Neuronal stem cell (in vitro differentiated cells): ENCODE data around the gene STOML1.
"Not testable (repeated sequence)": the region's sequence is repeated elsewhere in the genome, so short reads cannot be mapped to it uniquely, and the experiment has no call there.

Experiments
- DNase-seq: peaks from one replicate; pipeline ENCODE4 v3.0.0-alpha.2; 2013; ENCODE audit warnings: low spot score
- H2AFZ ChIP-seq: one replicate; pipeline ENCODE4 v1.6.1; 2013; ENCODE audit warnings: mild to moderate bottlenecking, low read length, inconsistent platforms
- H2AK5ac ChIP-seq: 2 replicates; pipeline ENCODE4 v1.6.1; 2013; ENCODE audit warnings: low read depth, mild to moderate bottlenecking, inconsistent platforms, low read length, moderate library complexity, mixed read lengths
- H2BK120ac ChIP-seq: 2 replicates; pipeline ENCODE4 v1.6.1; 2013; ENCODE audit warnings: low read depth, mild to moderate bottlenecking, inconsistent platforms, low read length, moderate library complexity, mixed read lengths
- H2BK12ac ChIP-seq: one replicate; pipeline ENCODE4 v1.6.1; 2013; ENCODE audit warnings: low read length, inconsistent platforms
- H2BK15ac ChIP-seq: 2 replicates; pipeline ENCODE4 v1.6.1; 2013; ENCODE audit warnings: mild to moderate bottlenecking, low read length, inconsistent platforms, mixed read lengths
- H2BK5ac ChIP-seq: one replicate; pipeline ENCODE4 v1.6.1; 2013; ENCODE audit warnings: inconsistent platforms, mild to moderate bottlenecking, low read length, moderate library complexity
- H3K14ac ChIP-seq: one replicate; pipeline ENCODE4 v1.6.1; 2013; ENCODE audit warnings: low read length, inconsistent platforms
- H3K18ac ChIP-seq: 2 replicates; pipeline ENCODE4 v1.6.1; 2013; ENCODE audit warnings: low read length, inconsistent platforms
- H3K23ac ChIP-seq: 2 replicates; pipeline ENCODE4 v1.6.1; 2013; ENCODE audit warnings: low read depth, mild to moderate bottlenecking, mixed read lengths, low read length, inconsistent platforms; ENCODE audit not compliant: poor library complexity
- H3K27ac ChIP-seq: replicated peaks from 3 replicates; pipeline ENCODE4 v1.5.1; 2013; ENCODE audit warnings: low read length, inconsistent platforms
- H3K27me3 ChIP-seq, 3 experiments: 2 replicates each; pipeline ENCODE4 v1.6.1; 2013; ENCODE audit warnings: low read length in 3 of 3, mild to moderate bottlenecking in 2 of 3, inconsistent platforms in 1 of 3, low read depth in 1 of 3, mixed read lengths in 1 of 3, moderate library complexity in 1 of 3; ENCODE audit not compliant: control insufficient read depth in 3 of 3, insufficient read depth in 3 of 3
- H3K36me3 ChIP-seq, 2 donors: replicated peaks in 1 of 2; 2 replicates each; pipeline ENCODE4 v1.6.1; 2013; ENCODE audit warnings: low read length in 2 of 2; ENCODE audit not compliant: control insufficient read depth in 2 of 2, insufficient read depth in 2 of 2
- H3K4ac ChIP-seq: 2 replicates; pipeline ENCODE4 v1.6.1; 2013; ENCODE audit warnings: inconsistent platforms, mild to moderate bottlenecking, low read length, moderate library complexity
- H3K4me1 ChIP-seq, 2 donors: 1 replicate in 1 of 2; 2 replicates in 1 of 2; pipeline ENCODE4 v1.6.1; 2013; ENCODE audit warnings: low read length in 2 of 2, low read depth in 1 of 2; ENCODE audit not compliant: control insufficient read depth in 2 of 2, insufficient read depth in 1 of 2
- H3K4me2 ChIP-seq: one replicate; pipeline ENCODE4 v1.6.1; 2013; ENCODE audit warnings: mild to moderate bottlenecking, low read length, inconsistent platforms; ENCODE audit not compliant: insufficient read depth, poor library complexity, severe bottlenecking
- H3K4me3 ChIP-seq, 2 donors: 2 replicates each; pipeline ENCODE4 v1.5.1; 2013; ENCODE audit warnings: low read length in 2 of 2, mild to moderate bottlenecking in 2 of 2, inconsistent platforms in 1 of 2, moderate library complexity in 1 of 2
- H3K79me1 ChIP-seq: one replicate; pipeline ENCODE4 v1.6.1; 2013; ENCODE audit warnings: low read depth, mild to moderate bottlenecking, inconsistent platforms, low read length, moderate library complexity
- H3K9ac ChIP-seq: one replicate; pipeline ENCODE4 v1.6.1; 2013; ENCODE audit warnings: mild to moderate bottlenecking, low read depth, low read length, inconsistent platforms; ENCODE audit not compliant: poor library complexity
- H3K9me3 ChIP-seq, 2 donors: replicated peaks in 1 of 2; 2 replicates each; pipeline versions ENCODE3 to v1.6.1; 2013; ENCODE audit warnings: low read length in 2 of 2, mild to moderate bottlenecking in 2 of 2, inconsistent platforms in 1 of 2, low read depth in 1 of 2, mixed read lengths in 1 of 2, moderate library complexity in 1 of 2; ENCODE audit not compliant: control insufficient read depth in 2 of 2, insufficient read depth in 1 of 2
- H4K8ac ChIP-seq: one replicate; pipeline ENCODE4 v1.6.1; 2013; ENCODE audit warnings: low read depth, mild to moderate bottlenecking, inconsistent platforms, low read length, moderate library complexity
- H4K91ac ChIP-seq: one replicate; pipeline ENCODE4 v1.6.1; 2013; ENCODE audit warnings: low read length, low read depth, mild to moderate bottlenecking, inconsistent platforms; ENCODE audit not compliant: poor library complexity
- WGBS, 2 donors: extraction: QIAGEN DNeasy Blood & Tissue Kit; methylation state at CpG; one replicate each; pipeline ENCODE4 v1.1.7; 2013; ENCODE audit warnings: missing lambda C conversion rate in 2 of 2, mixed read lengths in 1 of 2; ENCODE audit not compliant: insufficient read length in 2 of 2, insufficient replicate concordance in 1 of 2; ENCODE audit errors: extremely low coverage in 2 of 2; 5-methylcytosine and 5-hydroxymethylcytosine counted together

STOML1 gene

DNA sequence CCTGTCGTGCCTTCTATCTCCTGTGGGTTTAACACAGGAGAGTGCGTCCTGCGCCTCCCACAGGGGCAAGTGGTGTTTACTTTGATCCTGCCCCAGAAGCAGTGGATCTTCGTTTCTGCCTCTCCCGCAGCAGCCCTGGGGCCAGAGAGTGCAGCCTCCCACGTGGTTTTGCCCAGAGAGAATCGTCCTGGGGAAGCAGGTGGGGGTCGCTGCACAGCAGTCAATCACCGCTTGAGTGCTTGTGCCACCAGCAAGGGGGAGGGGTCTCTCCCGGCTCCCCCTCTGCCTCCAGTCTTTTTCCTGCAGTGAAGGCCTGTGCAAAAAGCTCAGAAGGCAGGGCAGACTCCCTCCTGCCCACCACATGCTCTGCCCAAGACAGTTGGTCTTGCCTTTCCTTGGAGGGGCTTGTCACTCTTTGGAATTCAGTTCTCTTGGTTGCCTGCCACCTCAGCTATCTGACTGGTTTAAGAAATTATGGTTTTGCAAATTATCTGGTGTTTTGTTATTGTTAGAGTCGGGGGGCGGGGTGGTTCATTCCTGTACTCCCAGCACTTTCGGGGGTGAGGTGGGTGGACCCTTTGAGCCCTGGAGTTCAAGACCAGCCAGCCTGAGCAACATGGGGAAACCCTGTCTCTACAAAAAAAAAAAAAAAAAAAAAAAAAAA lies 26.9 kb downstream of the STOML1 start:
- peak overlapping the region; percentile 9 for H3K9ac ChIP-seq
- H3K9me3 ChIP-seq, result no peaks in the 10 kb centered on the region
- H3K4me1 ChIP-seq, result peaks cover 6 to 12% of the 10 kb centered on the region in 2 donors
- no peak overlapping the region for H3K4ac ChIP-seq
- WGBS, 2 donors, result no CpG with 5 or more reads among the region's 13 CpGs
- H2BK5ac ChIP-seq, result no peak overlapping the region
- DNase-seq, result no peak
- peak overlapping the region; percentile 55 for H3K18ac ChIP-seq
- no peak overlapping the region for H3K14ac ChIP-seq
- no peak overlapping the region for H4K91ac ChIP-seq
- no peak overlapping the region for H2BK120ac ChIP-seq
- no peak overlapping the region for H3K27ac ChIP-seq
- no peak overlapping the region for H3K23ac ChIP-seq
- H3K79me1 ChIP-seq, result no peaks in the 10 kb centered on the region
- H3K4me2 ChIP-seq, result peak overlapping the region; percentile 21
- no peaks in the 10 kb centered on the region for H3K36me3 ChIP-seq
- peak overlapping the region; percentile 87 for H2AFZ ChIP-seq
- no peak overlapping the region for H2BK12ac ChIP-seq
- H2BK15ac ChIP-seq, result no peak overlapping the region
- no peak overlapping the region for H4K8ac ChIP-seq
- H2AK5ac ChIP-seq, result no peak overlapping the region
- H3K4me3 ChIP-seq, result no peak overlapping the region
- H3K27me3 ChIP-seq, result peaks cover 0 to 3% (median 0%) of the 10 kb centered on the region in 3 experiments

DNA sequence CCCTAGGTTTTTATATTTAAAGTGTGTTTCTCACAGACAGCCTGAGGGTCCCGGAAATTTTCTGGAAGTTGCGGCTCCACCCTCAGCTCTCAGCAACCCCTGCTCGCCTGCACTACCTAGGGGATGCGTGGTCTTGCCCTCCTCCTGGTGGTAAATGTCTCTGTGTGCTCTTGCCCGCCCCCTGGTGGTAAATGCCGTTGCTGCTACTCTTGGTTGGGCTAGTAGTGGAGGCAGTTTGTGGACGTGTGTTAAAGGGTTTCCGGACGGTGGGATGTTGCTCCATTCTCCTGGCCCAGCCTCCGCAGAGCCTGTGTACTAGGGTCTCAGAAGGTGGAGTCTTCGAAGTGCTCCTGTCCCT lies 27.4 kb downstream of the STOML1 start:
- no peak overlapping the region for H4K91ac ChIP-seq
- no peaks in the 10 kb centered on the region for H3K36me3 ChIP-seq
- H3K4me1 ChIP-seq, result peaks cover 6 to 12% of the 10 kb centered on the region in 2 donors
- H2BK120ac ChIP-seq, result no peak overlapping the region
- no CpG with 5 or more reads among the region's 11 CpGs for WGBS, 2 donors
- peak overlapping the region; percentile 9 for H3K9ac ChIP-seq
- H3K79me1 ChIP-seq, result no peaks in the 10 kb centered on the region
- H3K23ac ChIP-seq, result no peak overlapping the region
- peak overlapping the region; percentile 87 for H2AFZ ChIP-seq
- no peak overlapping the region for H3K4me3 ChIP-seq
- H3K4me2 ChIP-seq, result no peak overlapping the region
- H3K18ac ChIP-seq, result peak overlapping the region; percentile 55
- H3K4ac ChIP-seq, result no peak overlapping the region
- H3K14ac ChIP-seq, result no peak overlapping the region
- peak; percentile 84 for DNase-seq
- no peak overlapping the region for H3K27ac ChIP-seq
- H4K8ac ChIP-seq, result no peak overlapping the region
- no peak overlapping the region for H2BK15ac ChIP-seq
- H3K9me3 ChIP-seq, result no peaks in the 10 kb centered on the region
- no peak overlapping the region for H2BK5ac ChIP-seq
- H2BK12ac ChIP-seq, result no peak overlapping the region
- H2AK5ac ChIP-seq, result no peak overlapping the region
- H3K27me3 ChIP-seq, result peaks cover 0 to 3% (median 0%) of the 10 kb centered on the region in 3 experiments

DNA sequence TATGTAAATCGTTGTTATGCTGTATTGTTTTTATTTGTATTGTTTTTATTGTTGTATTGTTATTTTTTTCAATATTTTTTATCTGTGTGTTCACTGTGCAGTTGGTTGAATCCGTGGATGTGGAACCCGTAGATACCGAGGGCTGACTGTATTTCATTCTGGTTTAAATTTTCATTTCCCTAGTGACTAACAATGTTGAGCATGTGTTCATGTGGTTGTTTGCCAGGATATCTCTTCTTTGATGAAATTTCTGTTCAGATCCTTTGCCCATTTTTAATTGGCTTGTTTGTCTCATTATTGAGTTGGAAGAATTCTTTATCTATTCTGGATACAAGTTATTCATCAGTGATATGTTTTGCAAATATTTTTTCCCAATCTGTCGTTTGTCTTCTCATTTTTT lies 29.7 kb downstream of the STOML1 start:
- H2BK120ac ChIP-seq, result no peak overlapping the region
- no peak overlapping the region for H3K14ac ChIP-seq
- H3K27ac ChIP-seq, result no peak overlapping the region
- no peak overlapping the region for H3K18ac ChIP-seq
- no peak for DNase-seq
- no peak overlapping the region for H2AFZ ChIP-seq
- no peak overlapping the region for H2BK5ac ChIP-seq
- H2AK5ac ChIP-seq, result no peak overlapping the region
- H3K9me3 ChIP-seq, result no peaks in the 10 kb centered on the region
- no peak overlapping the region for H3K23ac ChIP-seq
- no peak overlapping the region for H4K91ac ChIP-seq
- WGBS, 2 donors, result no CpG with 5 or more reads among the region's 5 CpGs
- no peaks in the 10 kb centered on the region for H3K79me1 ChIP-seq
- H3K9ac ChIP-seq, result no peak overlapping the region
- H2BK15ac ChIP-seq, result no peak overlapping the region
- no peak overlapping the region for H3K4me3 ChIP-seq
- H3K4ac ChIP-seq, result no peak overlapping the region
- H3K4me2 ChIP-seq, result no peak overlapping the region
- H3K27me3 ChIP-seq, result peaks cover 0 to 3% (median 0%) of the 10 kb centered on the region in 3 experiments
- no peaks in the 10 kb centered on the region for H3K36me3 ChIP-seq
- H4K8ac ChIP-seq, result no peak overlapping the region
- peaks cover 6 to 12% of the 10 kb centered on the region in 2 donors for H3K4me1 ChIP-seq
- H2BK12ac ChIP-seq, result no peak overlapping the region

DNA sequence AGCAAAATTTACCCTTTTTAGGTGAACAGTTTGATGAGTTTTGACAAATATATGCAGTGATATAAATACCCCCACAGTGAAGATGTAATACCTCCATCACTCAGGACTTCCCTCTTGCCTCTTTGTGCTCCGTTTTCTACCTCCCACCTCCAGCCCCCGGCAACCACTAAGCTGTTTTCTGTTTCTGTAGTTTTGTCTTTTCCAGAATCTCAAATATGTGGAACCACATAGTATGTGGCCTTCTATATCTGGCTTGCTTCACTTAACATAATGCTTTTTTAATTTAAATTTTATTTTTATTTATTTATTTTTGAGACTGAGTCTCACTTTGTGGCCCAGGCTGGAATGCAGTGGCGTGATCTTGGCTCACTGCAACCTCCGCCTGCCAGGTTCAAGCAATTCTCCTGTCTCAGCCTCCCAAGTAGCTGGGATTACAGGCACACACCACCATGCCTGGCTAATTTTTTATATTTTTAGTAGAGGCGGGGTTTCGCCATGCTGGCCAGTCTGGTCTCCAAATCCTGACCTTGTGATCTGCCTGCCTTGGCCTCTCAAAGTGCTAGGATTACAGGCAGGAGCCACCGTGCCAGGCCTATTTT lies 31.5 kb downstream of the STOML1 start:
- H3K36me3 ChIP-seq, H3K9ac ChIP-seq, H2BK5ac ChIP-seq, H3K27me3 ChIP-seq, H3K14ac ChIP-seq, H3K18ac ChIP-seq, H2BK15ac ChIP-seq, H2AFZ ChIP-seq, H3K9me3 ChIP-seq, H3K4me2 ChIP-seq, H3K4ac ChIP-seq, H3K27ac ChIP-seq, H4K91ac ChIP-seq, H3K4me1 ChIP-seq, DNase-seq, H2BK12ac ChIP-seq, H2BK120ac ChIP-seq, H3K79me1 ChIP-seq, H3K23ac ChIP-seq, H4K8ac ChIP-seq, H3K4me3 ChIP-seq, H2AK5ac ChIP-seq: not testable (repeated sequence)
- no CpG with 5 or more reads among the region's 7 CpGs for WGBS, 2 donors
